ENCODE data around the gene GNG2.

Gene GNG2

GRCh38 chr14:51939226-51939625 lies 78.8 kb downstream of the GNG2 start:
- DNase-seq (ENCODE audit: low read depth in 2 of 2, low spot score in 1 of 2): no peak

- DNase-seq (ENCODE audit: low read depth in 2 of 2, low spot score in 1 of 2): no peak
These were observed 79.4 kb downstream of the GNG2 start for GRCh38 chr14:51939755-51940301.

GRCh38 chr14:51942971-51943370 lies 82.6 kb downstream of the GNG2 start:
- no peak for DNase-seq (ENCODE audit: low read depth in 2 of 2, low spot score in 1 of 2)

DNA sequence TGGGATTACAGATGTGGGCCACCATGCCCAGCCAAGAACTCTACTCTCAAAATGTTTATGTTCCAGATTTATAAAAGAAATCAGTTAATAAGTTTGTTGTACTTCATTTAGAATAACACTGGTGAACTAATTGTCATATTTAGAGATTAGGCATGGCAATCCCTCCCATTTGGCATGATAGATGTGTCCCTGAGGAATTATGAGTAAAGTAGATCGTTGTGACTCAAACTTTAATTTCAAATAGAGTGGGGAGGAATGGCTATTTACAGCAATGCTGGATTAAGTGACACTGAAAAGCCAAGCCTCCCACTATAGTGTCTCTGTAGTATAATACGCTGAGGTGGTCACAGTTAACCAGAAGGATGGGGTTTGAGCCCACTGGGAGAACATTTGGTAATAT lies 89.6 kb downstream of the GNG2 start:
- no peak for DNase-seq (ENCODE audit: low read depth in 2 of 2, low spot score in 1 of 2)

DNA sequence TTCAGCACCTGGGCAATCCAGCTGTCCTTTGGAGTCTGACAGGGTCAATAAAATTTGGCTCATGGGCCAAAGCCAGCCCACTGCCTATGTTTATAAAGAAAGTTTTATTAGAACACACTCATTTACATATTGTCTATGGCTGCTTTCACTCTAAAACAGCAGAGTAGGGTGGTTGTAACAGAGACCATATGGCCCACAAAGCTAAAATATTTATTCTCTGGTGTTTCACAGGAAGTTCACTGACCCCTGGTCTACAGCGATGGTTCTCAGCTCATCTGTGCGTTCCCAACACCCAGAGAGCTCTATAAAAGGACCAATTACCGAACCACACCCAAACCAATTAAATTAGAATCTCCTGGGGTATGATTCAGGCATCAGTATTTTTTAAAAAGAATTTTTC lies 91.2 kb downstream of the GNG2 start:
- no peak for DNase-seq (ENCODE audit: low read depth in 2 of 2, low spot score in 1 of 2)

DNA sequence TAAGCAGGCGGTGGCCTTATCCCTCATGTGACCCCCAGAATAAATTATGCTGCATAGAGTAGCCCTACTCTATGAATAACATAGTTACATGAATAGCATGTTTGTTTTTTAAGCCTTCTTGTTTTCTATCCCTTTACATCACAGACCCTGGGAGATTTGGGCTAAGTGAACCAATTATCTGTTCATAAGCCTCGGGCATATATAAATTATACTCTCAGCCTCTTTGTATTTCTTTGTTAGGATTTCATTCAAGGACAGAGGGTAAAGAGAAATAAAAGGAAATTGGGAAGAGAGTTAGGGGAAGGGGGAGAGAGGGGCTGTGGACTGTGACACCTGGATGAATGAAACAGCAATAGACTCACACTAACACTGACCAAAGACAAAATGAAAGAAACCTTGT lies 93.6 kb downstream of the GNG2 start:
- DNase-seq (ENCODE audit: low read depth in 2 of 2, low spot score in 1 of 2): no peak

DNA sequence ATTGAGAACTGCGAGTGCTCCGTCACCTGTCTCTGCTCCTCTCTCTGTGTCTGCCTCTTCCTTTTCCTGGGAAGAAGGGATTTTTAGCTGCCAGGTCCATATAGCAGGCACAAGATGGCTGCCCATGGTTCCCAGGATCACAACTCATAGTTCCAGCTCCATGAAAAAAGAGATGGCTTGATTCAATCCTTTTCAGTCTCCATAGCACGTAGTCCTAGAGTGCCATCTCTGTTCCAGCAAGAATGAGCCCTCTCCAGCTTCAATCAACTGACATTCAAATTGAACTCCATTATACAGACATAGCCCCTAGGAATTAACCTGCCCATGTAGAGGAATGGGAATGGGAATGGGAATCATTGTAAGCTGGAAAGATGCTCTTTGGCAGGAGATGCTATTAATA lies 94.2 kb downstream of the GNG2 start:
- no peak for DNase-seq (ENCODE audit: low read depth in 2 of 2, low spot score in 1 of 2)

GRCh38 chr14:51957950-51958349 lies 97.5 kb downstream of the GNG2 start:
- DNase-seq (ENCODE audit: low read depth in 2 of 2, low spot score in 1 of 2): no peak

DNA sequence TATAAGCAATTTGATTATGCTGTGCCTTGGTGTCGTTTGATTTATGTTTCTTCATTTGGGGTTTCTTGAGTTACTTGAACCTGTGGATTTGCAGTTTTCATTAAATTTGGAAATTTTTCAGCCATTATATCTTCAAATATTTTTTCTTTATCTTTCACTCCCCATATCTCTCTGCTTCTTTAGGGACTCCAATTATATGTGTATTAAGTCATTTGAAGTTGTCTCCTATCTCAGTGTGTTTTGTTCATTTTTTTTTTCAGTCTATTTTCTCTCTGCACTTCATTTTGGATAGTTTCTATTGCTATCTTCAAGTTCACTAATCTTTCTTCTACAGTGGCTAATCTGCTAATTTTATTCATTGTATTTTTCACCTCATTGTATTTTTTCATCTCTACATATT lies 99.5 kb downstream of the GNG2 start:
- no peak for DNase-seq (ENCODE audit: low read depth in 2 of 2, low spot score in 1 of 2)

- no peak for DNase-seq (ENCODE audit: low read depth in 2 of 2, low spot score in 1 of 2)
These were observed 100.5 kb downstream of the GNG2 start for GRCh38 chr14:51960866-51961265.

- DNase-seq (ENCODE audit: low read depth in 2 of 2, low spot score in 1 of 2): no peak
These were observed 102.3 kb downstream of the GNG2 start for GRCh38 chr14:51962711-51963110.

DNA sequence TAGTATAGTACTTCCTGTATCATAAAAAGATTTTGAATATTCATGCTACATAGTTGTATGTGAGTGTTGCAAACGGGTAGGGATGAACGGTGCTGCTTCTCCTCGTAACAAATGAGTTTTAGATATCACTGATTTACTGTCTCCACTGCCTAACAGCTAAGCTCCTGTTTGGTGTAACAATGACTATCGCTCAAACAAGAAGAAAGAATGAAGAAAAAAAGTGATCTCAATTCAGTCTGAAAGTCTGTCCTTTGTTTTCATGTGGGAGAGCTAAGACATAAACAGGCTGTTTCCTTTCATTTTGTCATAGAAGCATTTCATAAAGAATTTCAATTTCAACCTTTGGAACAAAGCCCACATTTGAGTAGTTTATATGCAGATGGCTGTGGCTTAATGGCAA lies 102.9 kb downstream of the GNG2 start:
- DNase-seq (ENCODE audit: low read depth in 2 of 2, low spot score in 1 of 2): no peak

GRCh38 chr14:51967521-51967920 lies 107.1 kb downstream of the GNG2 start:
- no peak for DNase-seq (ENCODE audit: low read depth in 2 of 2, low spot score in 1 of 2)

- DNase-seq (ENCODE audit: low read depth in 2 of 2, low spot score in 1 of 2): no peak
These were observed 109.6 kb downstream of the GNG2 start for GRCh38 chr14:51969852-51970540.

- DNase-seq (ENCODE audit: low read depth in 2 of 2, low spot score in 1 of 2): no peak
These were observed 112.2 kb downstream of the GNG2 start for GRCh38 chr14:51972566-51972965.

DNA sequence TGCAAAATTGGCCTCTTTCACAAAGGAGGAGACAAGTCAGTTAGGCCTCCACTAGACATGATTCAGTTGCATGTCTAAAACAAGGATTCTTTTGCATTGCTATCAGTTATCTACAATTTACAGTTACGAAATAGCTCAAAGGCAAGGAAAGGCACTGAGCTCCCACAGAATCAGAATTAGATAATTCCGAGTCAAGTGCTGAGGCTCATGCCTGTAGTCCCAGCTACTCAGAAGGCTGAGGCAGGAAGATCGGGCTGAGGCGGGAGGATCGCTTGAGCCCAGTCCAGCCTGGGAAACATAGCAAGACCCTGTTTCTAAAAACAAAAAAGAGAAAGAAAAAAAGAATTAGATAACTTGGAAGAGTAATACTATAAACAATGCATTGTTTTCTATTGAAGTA lies 116.7 kb downstream of the GNG2 start:
- DNase-seq (ENCODE audit: low read depth in 2 of 2, low spot score in 1 of 2): no peak

DNA sequence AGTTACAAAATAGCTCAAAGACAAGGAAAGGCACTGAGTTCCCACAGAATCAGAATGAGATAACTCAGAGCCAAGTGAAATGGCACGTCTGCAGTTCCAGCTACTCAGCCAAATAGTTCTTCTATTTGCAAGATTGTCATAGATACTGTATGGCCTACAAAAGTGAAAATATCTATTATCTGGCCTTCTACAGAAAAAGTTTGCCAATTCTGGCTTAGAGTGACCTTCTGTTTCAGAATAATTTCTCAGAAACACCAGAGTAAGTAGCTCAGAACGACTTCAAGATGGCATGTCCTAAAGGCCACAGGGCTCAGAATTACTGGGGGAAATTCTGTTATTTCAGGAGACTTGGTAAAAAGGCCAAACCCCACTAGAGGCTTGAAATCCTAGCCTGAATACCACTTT lies 118.3 kb downstream of the GNG2 start:
- DNase-seq (ENCODE audit: low read depth in 2 of 2, low spot score in 1 of 2): no peak

- peak; percentile 55 to 79 for DNase-seq (ENCODE audit: low read depth in 2 of 2, low spot score in 1 of 2)
These were observed 118.8 kb downstream of the GNG2 start for GRCh38 chr14:51979088-51979709.

DNA sequence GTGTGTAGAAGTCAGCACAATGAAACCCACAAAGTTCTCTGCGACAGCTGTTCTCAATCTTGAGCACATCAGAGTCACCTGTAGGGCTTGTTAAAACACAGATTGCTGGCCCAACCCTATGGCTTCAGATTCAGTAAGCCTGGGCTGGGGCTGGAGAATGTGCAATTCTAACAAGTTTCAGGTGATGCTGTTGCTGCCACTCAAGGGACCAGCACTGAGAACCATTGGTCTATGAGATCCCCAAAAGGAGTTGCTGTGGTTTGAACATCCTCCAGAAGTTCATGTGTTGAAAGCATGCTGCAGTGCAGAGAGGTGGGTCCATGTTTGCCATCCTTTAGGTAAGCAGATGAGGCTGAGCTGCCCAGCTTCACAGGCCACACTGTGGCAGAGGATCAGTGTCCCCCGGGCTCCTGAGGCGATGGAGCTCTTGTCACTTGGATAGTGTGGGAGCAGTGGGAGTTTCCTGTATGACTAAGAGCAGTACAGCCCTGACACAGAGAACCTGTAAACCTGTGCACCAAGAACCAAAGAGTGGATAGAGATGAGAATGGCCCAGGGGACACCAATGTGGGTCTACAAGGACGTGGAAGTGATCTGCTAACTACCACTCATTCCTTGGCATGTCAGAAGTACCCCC lies 120.9 kb downstream of the GNG2 start:
- no peak for DNase-seq (ENCODE audit: low read depth in 2 of 2, low spot score in 1 of 2)

GRCh38 chr14:51988221-51988620 lies 127.8 kb downstream of the GNG2 start:
- no peak for DNase-seq (ENCODE audit: low read depth in 2 of 2, low spot score in 1 of 2)

DNA sequence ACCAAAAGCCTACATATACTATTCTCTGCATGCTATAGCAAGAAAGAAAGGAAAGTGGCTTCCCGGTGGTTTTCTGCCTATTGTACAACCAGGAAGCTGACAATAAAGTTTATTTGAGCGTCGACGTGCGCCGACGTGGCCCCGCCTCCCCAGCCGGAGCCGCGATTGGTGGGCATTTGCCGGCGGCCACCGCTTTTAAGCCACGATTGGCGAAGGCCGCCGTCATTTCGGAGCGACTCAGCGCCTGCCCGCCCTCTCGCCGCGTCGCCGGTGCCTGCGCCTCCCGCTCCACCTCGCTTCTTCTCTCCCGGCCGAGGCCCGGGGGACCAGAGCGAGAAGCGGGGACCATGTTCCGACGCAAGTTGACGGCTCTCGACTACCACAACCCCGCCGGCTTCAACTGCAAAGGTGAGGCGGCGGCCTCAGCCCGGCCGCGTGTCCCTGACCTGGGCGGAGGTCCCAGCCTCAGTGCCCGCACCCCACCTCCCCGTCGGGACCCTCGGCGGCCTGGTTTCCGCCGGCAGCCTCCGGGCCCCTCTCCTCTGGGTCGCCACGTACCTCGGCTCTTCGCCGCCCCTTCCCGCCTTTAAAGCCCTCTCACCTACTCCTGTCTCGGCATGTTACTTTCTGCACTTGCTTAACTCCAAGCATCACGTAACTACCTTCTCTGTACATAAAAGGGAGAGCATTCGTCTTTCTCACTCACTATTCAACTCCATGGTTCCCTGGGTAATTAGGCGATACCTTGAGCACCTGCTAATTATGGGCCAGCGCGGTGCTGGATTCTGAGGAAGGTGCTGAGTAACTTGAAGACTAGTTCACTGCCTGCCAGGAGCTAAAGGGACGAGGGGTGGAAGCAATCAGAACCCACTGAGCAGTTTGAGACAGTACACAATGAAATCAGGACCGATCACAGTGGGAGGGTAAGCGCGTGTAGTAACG lies 129.2 kb downstream of the GNG2 start, which contains the start of gene RTRAF:
Gene RTRAF, plus strand, starts transcription at position 254 of the 942 bp plus-strand sequence. Its CDS starts 94 bp downstream, at position 348.
- DNase-seq (ENCODE audit: low read depth in 2 of 2, low spot score in 1 of 2): peak; percentile 73 to 83

All from stimulated activated CD8-positive, alpha-beta memory T cell treated with anti-CD3 and anti-CD28 coated beads, Interleukin-4, amount 100 ng/mL, for 4 hours (primary cell).